KMS-11 (cell line): ENCODE results near the gene PDGFA.

Experiments
- H2AFZ ChIP-seq: fragments of 200-600 bp; sonication (generic); 2 replicates; pipeline ENCODE4 v1.6.1; 2016; ENCODE audit warnings: antibody characterized with exemption, mixed run types, low read depth
- H3K27ac ChIP-seq: fragments of 200-600 bp; sonication (generic); 2 replicates; pipeline ENCODE4 v1.6.1; 2016; ENCODE audit warnings: mild to moderate bottlenecking, mixed run types
- H3K27me3 ChIP-seq: fragments of 200-600 bp; sonication (generic); 2 replicates; pipeline ENCODE4 v1.6.1; 2017; ENCODE audit warnings: mild to moderate bottlenecking, low read depth, mixed run types, moderate library complexity; ENCODE audit not compliant: insufficient read depth
- H3K36me3 ChIP-seq: fragments of 200-600 bp; sonication (generic); 2 replicates; pipeline ENCODE4 v1.6.1; 2017; ENCODE audit warnings: mild to moderate bottlenecking, mixed run types; ENCODE audit not compliant: insufficient read depth
- H3K4me1 ChIP-seq: fragments of 200-600 bp; sonication (generic); 2 replicates; pipeline ENCODE4 v1.6.1; 2016; ENCODE audit warnings: mild to moderate bottlenecking, low read depth, mixed run types; ENCODE audit not compliant: poor library complexity, severe bottlenecking
- H3K4me2 ChIP-seq: fragments of 200-600 bp; sonication (generic); 2 replicates; pipeline ENCODE4 v1.7.0; 2016; ENCODE audit warnings: mild to moderate bottlenecking, mixed run types
- H3K4me3 ChIP-seq: fragments of 200-600 bp; sonication (generic); IDR thresholded peaks from 2 replicates; pipeline ENCODE4 v1.6.1; 2017; ENCODE audit warnings: low read depth, low read length, mixed read lengths; ENCODE audit not compliant: insufficient read depth
- H3K79me2 ChIP-seq: fragments of 200-600 bp; sonication (generic); 2 replicates; pipeline ENCODE4 v1.6.1; 2016; ENCODE audit warnings: low read depth, mixed run types; ENCODE audit not compliant: insufficient read depth
- H3K9ac ChIP-seq: fragments of 200-600 bp; sonication (generic); 2 replicates; pipeline ENCODE4 v1.6.1; 2016; ENCODE audit warnings: mild to moderate bottlenecking, mixed run types
- H4K20me1 ChIP-seq: fragments of 200-600 bp; sonication (generic); 2 replicates; pipeline ENCODE4 v1.6.1; 2016; ENCODE audit warnings: mild to moderate bottlenecking, mixed run types; ENCODE audit not compliant: insufficient read depth
- CTCF ChIP-seq: fragments of 200-600 bp; sonication (generic); conservative IDR thresholded peaks from 2 replicates; pipeline ENCODE4 v1.6.1; 2017; ENCODE audit warnings: low read depth, mild to moderate bottlenecking, antibody characterized with exemption, low read length, moderate library complexity, mixed read lengths

The PDGFA gene

GRCh38 chr7:516216-516605 lies 3.4 kb downstream of the PDGFA start:
- no peaks in the 10 kb centered on the region for H3K36me3 ChIP-seq
- H3K79me2 ChIP-seq: no peaks in the 10 kb centered on the region
- no peak overlapping the region for H3K4me3 ChIP-seq
- H3K9ac ChIP-seq: no peak overlapping the region
- H4K20me1 ChIP-seq: no peaks in the 10 kb centered on the region
- TF ChIP-seq CTCF: no peak
- no peak overlapping the region for H3K27ac ChIP-seq
- peaks cover 67% of the 10 kb centered on the region for H3K27me3 ChIP-seq
- no peaks in the 10 kb centered on the region for H3K4me1 ChIP-seq
- no peak overlapping the region for H2AFZ ChIP-seq
- no peak overlapping the region for H3K4me2 ChIP-seq

- Histone ChIP-seq H2AFZ (no peak overlapping the region), H4K20me1 (no peaks in the 10 kb centered on the region), H3K4me1 (no peaks in the 10 kb centered on the region), H3K79me2 (no peaks in the 10 kb centered on the region), H3K27ac (no peak overlapping the region), H3K27me3 (peaks cover 66% of the 10 kb centered on the region), H3K4me3 (no peak overlapping the region), H3K36me3 (no peaks in the 10 kb centered on the region), H3K9ac (no peak overlapping the region), H3K4me2 (no peak overlapping the region)
- TF ChIP-seq CTCF: no peak
Measured at GRCh38 chr7:515628-516027, 4.0 kb downstream of the PDGFA start.

GRCh38 chr7:514651-515598 lies 4.7 kb downstream of the PDGFA start:
- no peak for TF ChIP-seq CTCF
- Histone ChIP-seq H3K36me3 (no peaks in the 10 kb centered on the region), H3K79me2 (no peaks in the 10 kb centered on the region), H3K27me3 (peaks cover 64% of the 10 kb centered on the region), H3K4me3 (no peak overlapping the region), H4K20me1 (no peaks in the 10 kb centered on the region), H3K4me2 (no peak overlapping the region), H2AFZ (no peak overlapping the region), H3K4me1 (no peaks in the 10 kb centered on the region), H3K9ac (no peak overlapping the region), H3K27ac (no peak overlapping the region)

GRCh38 chr7:514242-514641 lies 5.4 kb downstream of the PDGFA start:
- Histone ChIP-seq H3K79me2 (no peaks in the 10 kb centered on the region), H2AFZ (no peak overlapping the region), H3K4me2 (no peak overlapping the region), H3K4me3 (no peak overlapping the region), H3K9ac (no peak overlapping the region), H4K20me1 (no peaks in the 10 kb centered on the region), H3K36me3 (no peaks in the 10 kb centered on the region), H3K27me3 (peaks cover 70% of the 10 kb centered on the region), H3K4me1 (no peaks in the 10 kb centered on the region), H3K27ac (no peak overlapping the region)
- TF ChIP-seq CTCF: no peak
